MM.1S (cell line): Measurements from ENCODE around the gene DUOXA1.

Source experiments
- EZH2 ChIP-seq: fragments of 300-600 bp; sonication (generic); optimal IDR thresholded peaks from 2 replicates; pipeline ENCODE3; 2017; ENCODE audit warnings: low read depth, mild to moderate bottlenecking, antibody characterized with exemption, low read length, mixed read lengths
- EZH2phosphoT487 ChIP-seq: fragments of 300-600 bp; sonication (generic); IDR thresholded peaks from 2 replicates; pipeline ENCODE4 v1.6.1; 2018; ENCODE audit warnings: antibody characterized with exemption, low read length
- TF ChIP-seq, protein P1 (sequence below): fragments of 300-600 bp; sonication (generic); IDR thresholded peaks from 2 replicates; pipeline ENCODE4 v1.5.1; 2016; ENCODE audit warnings: antibody characterized with exemption, low read length, mixed read lengths

DNA sequence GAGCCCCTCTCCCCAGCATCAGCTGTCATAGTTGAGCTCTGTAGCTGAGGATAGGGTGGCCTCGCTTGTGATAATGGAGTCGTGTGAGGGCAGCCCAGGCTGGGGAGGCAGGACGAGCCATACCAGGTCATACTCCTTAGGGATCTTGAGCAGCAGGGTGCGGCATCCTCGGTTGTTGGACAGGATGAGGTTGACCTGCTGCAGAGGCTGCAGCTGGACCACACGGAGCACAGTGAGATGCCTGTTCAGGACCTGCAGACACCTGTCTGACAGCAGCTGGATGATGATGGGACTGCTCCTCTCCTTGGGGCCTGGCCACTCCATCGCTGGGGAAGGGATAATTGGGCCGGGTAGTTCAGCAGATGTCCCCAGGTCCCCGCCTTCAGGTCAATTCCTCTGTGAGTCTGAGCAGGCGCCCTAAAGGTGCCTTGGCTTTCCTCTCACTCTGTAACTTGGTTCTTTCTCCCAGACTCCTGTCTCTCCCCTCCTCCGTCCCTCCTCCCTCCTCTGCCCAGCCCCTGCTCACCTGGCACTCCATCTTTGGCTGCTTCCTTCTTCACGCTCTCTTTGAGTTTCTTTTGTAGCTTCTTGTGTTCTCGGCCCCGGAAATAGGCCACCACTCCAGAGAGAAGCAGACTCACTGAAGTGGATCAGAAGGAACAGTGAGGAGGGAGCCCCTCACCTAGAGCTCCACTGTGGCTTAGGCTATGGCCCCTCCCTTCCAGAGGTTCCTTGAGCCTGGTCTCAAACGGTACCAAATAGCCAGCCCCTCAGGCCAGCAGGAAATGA, 23.5 kb downstream of the DUOXA1 start:
- TF ChIP-seq, protein P1, sequence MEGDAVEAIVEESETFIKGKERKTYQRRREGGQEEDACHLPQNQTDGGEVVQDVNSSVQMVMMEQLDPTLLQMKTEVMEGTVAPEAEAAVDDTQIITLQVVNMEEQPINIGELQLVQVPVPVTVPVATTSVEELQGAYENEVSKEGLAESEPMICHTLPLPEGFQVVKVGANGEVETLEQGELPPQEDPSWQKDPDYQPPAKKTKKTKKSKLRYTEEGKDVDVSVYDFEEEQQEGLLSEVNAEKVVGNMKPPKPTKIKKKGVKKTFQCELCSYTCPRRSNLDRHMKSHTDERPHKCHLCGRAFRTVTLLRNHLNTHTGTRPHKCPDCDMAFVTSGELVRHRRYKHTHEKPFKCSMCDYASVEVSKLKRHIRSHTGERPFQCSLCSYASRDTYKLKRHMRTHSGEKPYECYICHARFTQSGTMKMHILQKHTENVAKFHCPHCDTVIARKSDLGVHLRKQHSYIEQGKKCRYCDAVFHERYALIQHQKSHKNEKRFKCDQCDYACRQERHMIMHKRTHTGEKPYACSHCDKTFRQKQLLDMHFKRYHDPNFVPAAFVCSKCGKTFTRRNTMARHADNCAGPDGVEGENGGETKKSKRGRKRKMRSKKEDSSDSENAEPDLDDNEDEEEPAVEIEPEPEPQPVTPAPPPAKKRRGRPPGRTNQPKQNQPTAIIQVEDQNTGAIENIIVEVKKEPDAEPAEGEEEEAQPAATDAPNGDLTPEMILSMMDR: no peak
- no peak for TF ChIP-seq EZH2
- no peak for TF ChIP-seq EZH2phosphoT487
